Measurements from ENCODE around the gene SMCO2.
A peak's percentile ranks its signal among the peaks of the same experiment; 100 is the strongest.

Gene SMCO2

DNA sequence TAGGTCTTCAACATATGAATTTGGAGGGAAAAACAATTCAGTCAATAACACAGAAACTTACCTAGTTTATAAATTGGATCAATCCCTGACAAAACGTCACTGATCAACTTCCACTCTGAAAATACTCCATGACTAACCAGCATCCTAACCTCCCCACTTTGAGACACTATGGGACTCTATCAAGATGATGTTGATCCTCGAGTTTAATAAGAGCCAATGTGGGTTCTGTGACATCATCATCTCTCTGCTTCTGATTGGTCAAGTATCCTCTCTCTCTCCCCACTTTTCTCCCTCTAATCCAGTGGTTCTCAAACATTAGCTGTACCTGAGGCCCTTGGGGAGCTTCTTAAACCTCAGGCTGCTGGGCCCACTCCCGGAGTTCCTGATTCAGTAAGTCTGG, at the start of gene SMCO2:
Gene SMCO2, plus strand, starts transcription at position 301 of the 400 bp plus-strand sequence. CDS start 23,896 bp downstream, outside the sequence.
- no peak for DNase-seq

DNA sequence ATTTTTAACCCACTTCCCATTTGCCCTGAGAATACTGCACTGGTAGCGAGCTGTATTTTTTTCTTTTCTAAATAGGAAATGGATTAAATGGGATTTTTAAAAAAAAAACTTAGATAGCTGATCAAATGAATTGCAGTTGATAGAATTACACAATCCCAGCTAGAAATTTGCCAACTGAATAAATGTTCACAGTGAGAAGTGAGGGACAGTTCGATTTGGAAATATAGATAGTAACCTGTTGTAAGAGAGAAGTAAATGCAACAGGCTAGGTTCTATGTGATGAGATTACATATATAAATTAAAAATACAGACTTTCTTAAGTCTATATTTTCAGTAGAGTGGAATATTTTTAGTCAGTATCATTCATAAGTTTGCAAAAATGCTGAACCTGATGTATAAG, 48.1 kb upstream of the SMCO2 start:
- no peak for DNase-seq

DNA sequence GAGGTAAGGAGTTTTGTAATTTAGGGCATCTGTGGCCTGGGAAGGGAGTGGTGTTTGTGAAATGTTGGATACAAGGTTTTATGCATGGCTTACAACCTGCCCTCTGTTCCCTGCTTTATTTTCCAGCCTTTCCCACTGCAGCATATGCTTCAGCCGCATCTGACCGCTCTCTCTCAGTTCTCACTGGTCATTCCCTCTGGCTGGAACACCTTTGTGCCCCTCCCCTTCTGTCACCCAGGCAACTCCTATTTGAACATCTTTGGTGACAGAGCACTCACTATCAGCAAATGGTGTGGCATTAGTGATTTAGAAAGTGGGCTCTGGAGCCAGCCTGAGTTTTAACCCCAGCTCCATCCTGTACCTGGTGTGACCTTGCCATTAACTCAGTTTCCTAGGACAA, 47.5 kb upstream of the SMCO2 start:
- no peak for DNase-seq

DNA sequence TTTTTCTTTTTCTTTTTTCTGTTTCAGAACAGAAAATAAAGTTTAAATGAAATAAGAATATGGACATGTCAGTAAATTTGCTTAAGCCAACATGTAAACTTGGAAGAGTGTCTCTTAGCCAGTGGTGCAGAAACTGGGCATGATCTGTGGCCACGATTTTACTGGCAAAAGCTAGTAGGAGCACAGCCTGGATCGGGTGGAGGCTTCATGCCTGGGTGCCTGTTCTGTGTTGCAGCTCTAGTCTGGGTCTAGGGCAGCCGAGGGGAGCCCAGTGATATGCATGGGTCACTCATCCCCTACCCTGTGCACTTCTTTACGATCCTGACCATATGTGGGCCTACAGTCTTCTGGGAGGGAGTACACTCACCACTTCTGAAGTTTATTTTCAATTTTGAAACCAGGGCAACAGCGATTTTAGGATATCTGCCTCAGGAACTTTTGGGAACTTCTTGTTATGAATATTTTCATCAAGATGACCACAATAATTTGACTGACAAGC, 45.6 kb upstream of the SMCO2 start:
- DNase-seq, result no peak

- no peak for DNase-seq
These were observed 34.5 kb upstream of the SMCO2 start for GRCh38 chr12:27412047-27412446.

DNA sequence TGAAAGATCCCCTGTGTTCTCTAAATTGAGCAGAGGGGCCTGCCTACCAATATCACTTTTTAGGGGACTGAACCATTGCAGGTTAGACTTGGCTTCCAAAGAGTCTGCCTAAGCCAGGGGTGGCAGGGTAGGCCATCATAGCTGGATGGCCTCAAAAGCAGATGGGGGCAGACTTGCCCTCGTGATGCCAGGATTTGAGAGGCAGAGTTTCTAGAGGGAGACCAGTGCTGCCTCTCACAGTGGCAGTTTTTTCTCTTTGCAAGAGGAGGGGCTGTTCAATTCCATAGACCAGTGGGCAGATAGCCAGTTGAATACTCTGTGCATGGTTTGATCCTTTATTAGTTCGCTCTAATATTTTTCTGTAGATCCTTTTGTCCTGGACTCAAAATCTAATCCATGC, 23.8 kb upstream of the SMCO2 start:
- DNase-seq, result no peak

DNA sequence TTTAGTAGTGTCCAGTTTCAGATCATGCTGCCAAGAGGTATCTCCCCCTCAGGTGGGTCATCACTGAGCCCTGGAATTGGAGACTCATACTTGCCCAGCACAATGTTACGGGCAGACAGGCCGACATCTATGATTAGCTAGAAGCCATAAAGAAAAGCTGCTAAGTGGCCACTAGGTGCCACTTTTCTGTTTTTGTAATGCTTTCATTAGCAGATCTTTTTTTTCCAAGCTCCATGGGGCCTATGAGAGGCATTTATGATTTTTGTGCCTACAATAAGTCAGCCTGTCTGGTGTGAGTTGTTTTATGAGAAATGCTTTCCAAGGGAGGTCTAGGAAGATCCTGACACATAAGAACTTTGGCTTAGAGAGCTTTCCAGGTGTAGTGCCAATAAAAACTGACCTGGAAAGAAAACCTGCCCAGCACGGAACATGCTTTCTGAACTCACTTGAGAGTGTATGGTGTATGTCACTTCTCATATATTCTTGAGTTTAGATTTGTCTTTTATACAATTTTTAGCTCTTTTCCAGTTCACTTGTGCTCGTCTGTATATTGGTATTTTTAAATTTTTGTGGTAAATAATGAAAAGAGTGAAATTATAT, 21.8 kb upstream of the SMCO2 start:
- peak; percentile 21 to 59 for DNase-seq

DNA sequence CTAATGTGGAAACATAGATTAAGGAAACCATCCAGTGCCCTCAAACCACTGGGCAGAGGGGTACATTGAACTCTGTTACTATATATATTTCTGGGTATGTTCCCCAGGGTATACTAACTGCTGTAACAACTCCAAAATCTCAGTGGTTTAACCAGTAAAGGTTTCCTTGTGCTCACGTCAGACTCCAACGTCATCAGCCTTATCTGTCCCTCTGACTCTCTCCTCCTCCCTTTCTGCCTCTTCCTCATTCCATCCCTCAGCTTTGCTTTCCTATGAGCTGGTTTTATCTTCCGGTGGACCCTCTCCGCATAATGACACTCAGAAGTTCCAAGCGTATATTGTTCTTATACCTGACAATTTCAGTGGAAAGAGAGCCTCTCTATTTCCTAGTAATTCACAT, 21.2 kb upstream of the SMCO2 start:
- DNase-seq, result no peak

GRCh38 chr12:27426743-27427487, 19.6 kb upstream of the SMCO2 start:
- no peak for DNase-seq

GRCh38 chr12:27427824-27428223, 18.7 kb upstream of the SMCO2 start:
- no peak for DNase-seq

DNA sequence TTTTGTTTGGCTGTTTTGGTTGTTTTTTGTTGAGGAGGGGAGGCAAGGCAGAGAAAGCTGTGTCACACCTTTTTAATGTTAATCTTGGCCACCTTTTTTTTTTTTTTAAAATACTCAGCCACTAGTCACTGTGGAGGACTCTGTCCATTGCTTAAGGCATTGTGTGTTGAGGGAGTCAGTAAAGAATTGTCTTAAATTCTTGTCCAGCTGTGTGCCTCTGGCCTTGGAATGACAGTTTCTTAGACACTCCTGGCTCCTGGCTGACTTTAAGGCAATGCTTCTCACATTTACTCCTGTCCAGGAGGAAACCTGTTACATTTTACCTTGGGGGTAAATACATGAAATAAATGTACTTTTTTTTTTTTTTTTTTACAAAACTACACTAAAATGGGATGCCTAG, 18.1 kb upstream of the SMCO2 start:
- no peak for DNase-seq

- no peak for DNase-seq
These were observed 16.9 kb upstream of the SMCO2 start for GRCh38 chr12:27429606-27430005.

- DNase-seq, result no peak
These were observed 15.4 kb upstream of the SMCO2 start for GRCh38 chr12:27431185-27431584.

GRCh38 chr12:27434673-27435565, 11.6 kb upstream of the SMCO2 start:
- DNase-seq, result no peak

DNA sequence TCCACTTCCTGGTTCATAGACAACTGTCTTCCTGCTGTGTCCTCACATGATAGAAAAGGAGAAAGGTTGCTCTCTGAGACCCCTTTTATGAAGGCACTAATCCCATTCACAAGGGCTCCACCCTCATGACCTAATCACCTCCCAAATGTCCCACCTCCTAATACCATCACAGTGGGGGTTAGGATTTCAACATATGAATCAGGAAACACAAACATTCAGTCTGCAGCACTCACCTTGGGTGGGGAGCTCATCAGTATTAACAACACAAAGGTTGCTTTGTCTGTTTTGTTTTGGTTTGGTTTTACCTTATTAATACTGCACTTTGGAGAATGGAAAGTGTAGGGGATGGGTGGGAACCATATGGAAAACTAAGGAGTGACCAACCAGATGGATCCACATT, 10.5 kb upstream of the SMCO2 start:
- DNase-seq, result no peak

DNA sequence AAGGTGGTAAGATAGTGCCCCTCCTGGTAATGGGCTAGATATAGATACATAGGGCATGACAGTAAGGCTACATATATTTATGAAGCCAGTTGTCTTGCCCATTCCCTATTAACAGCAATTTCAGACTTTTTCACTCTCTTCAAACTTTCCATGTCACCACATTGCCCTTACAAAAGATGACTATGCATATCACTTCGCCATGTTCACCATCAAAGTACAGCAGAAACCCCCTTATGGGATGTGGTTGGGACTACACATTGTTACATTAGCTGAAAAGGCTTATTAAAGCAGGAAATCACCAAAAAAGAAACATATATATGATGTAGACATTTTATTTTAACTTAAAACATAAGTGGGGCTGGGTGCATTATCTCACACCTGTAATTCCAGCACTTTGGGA, 9.8 kb upstream of the SMCO2 start:
- no peak for DNase-seq

DNA sequence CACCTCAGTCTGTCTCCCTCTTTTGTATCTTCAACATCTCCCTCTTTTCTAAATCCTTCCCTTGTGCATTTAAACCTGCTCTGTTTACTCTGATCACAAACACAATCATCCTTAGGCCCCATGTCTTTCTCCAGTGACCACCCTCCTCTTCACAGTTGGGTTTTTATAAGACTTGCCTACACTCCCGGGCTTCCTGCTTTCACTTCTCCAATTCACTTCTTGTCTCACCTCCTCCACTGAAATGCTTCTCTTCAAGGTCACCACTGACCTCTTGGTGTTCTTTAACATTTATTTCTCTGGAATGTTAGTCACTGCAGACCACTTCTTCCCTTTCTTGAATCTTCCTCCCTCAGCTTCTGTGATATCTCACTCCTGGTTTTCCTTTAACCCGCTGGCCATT, 8.7 kb upstream of the SMCO2 start:
- DNase-seq, result no peak

DNA sequence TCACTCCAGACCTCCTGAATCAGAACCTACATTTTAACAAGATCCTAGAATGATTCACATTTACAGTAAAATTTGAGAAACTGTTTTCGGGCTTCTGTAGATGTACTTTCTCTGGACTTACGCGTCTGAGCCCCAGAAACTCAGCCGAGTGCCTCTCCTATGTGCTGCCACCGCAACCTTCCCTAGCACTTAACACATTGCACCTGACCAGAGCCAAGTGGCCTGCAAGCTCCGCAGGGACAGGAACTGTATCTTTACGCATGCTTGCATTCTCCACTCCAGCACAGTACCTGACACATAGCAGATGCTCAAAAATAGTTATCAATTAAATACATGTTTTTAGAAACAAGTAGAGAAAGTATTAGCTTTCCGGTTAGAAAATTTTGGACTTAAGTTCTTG, 1.2 kb downstream of the SMCO2 start:
- DNase-seq, result no peak

DNA sequence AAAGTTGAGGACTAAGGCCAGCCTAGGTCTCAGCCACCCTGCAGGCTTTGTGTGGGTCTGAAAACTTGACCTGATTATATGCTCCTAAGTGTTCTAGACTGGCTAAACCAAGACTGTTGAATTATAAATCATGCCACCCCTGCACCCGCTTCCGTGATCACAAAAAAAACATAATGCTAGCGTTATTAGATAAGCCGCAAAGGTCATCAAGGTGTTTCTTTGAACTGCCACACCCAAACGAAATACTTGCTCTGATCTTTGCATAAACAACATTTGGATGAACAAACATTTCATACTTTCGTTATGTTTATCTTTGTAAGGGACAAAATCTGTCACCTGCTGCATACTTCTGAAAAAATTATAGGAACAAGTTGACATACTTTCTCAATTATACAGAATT, 2.5 kb downstream of the SMCO2 start:
- DNase-seq, result no peak

GRCh38 chr12:27449893-27450534, 3.5 kb downstream of the SMCO2 start:
- DNase-seq, result no peak

GRCh38 chr12:27451036-27451825, 4.7 kb downstream of the SMCO2 start:
- no peak for DNase-seq

- DNase-seq, result no peak
These were observed 6.9 kb downstream of the SMCO2 start for GRCh38 chr12:27453421-27453820.

Measured in NCI-H2081 (cell line).